Loucy (cell line): ENCODE measurements around the gene CCL1.

ENCODE experiments used
- H2AFZ ChIP-seq: fragments of 200-600 bp; sonication (generic); 2 replicates; pipeline ENCODE4 v1.6.0; 2016; ENCODE audit warnings: antibody characterized with exemption, mild to moderate bottlenecking, low read length, moderate library complexity
- H3F3A ChIP-seq: fragments of 200-600 bp; 2 replicates; pipeline ENCODE4 v1.6.0; 2016; ENCODE audit warnings: antibody characterized with exemption, low read depth, mild to moderate bottlenecking
- H3K27me3 ChIP-seq: fragments of 200-600 bp; sonication (generic); 2 replicates; pipeline ENCODE4 v1.6.1; 2014; ENCODE audit warnings: low read length, mild to moderate bottlenecking; ENCODE audit not compliant: insufficient read depth, poor library complexity, severe bottlenecking
- H3K36me3 ChIP-seq: fragments of 200-600 bp; sonication (generic); 2 replicates; pipeline ENCODE4 v1.6.1; 2016; ENCODE audit warnings: low read length; ENCODE audit not compliant: insufficient read depth
- H3K4me1 ChIP-seq: fragments of 200-600 bp; sonication (generic); 2 replicates; pipeline ENCODE4 v1.5.1; 2014; ENCODE audit warnings: low read length, mild to moderate bottlenecking; ENCODE audit not compliant: insufficient read depth, poor library complexity, severe bottlenecking
- H3K4me2 ChIP-seq: fragments of 200-600 bp; sonication (generic); 2 replicates; pipeline ENCODE4 v1.6.0; 2014; ENCODE audit warnings: antibody characterized with exemption, low read length, low read depth, mild to moderate bottlenecking; ENCODE audit not compliant: poor library complexity, severe bottlenecking
- H3K4me3 ChIP-seq: fragments of 200-600 bp; sonication (generic); 2 replicates; pipeline ENCODE4 v1.5.1; 2014; ENCODE audit warnings: low read length, mild to moderate bottlenecking, mixed read lengths; ENCODE audit not compliant: poor library complexity, severe bottlenecking
- H3K79me2 ChIP-seq: fragments of 200-600 bp; sonication (generic); 2 replicates; pipeline ENCODE4 v1.6.1; 2014; ENCODE audit warnings: low read length; ENCODE audit not compliant: insufficient read depth
- H3K9ac ChIP-seq: fragments of 200-600 bp; sonication (generic); 2 replicates; pipeline ENCODE4 v1.6.0; 2014; ENCODE audit warnings: mild to moderate bottlenecking, low read depth, low read length, moderate library complexity; ENCODE audit not compliant: poor library complexity, severe bottlenecking
- H3K9me2 ChIP-seq: fragments of 200-600 bp; sonication (generic); replicated peaks from 2 replicates; pipeline ENCODE4 v1.6.1; 2016; ENCODE audit warnings: low read depth, low read length, mixed read lengths
- H3K9me3 ChIP-seq: fragments of 200-600 bp; sonication (generic); 2 replicates; pipeline ENCODE4 v1.6.1; 2014; ENCODE audit warnings: mild to moderate bottlenecking, antibody characterized with exemption, low read length, low read depth; ENCODE audit not compliant: insufficient read depth
- H4K20me1 ChIP-seq: fragments of 200-600 bp; sonication (generic); 2 replicates; pipeline ENCODE4 v1.6.0; 2014; ENCODE audit warnings: antibody characterized with exemption, low read length, mild to moderate bottlenecking; ENCODE audit not compliant: insufficient read depth, poor library complexity, severe bottlenecking
- CTCF ChIP-seq: fragments of 200-600 bp; sonication (generic); conservative IDR thresholded peaks from 2 replicates; pipeline ENCODE4 v1.5.1; 2014; ENCODE audit warnings: mild to moderate bottlenecking, antibody characterized with exemption, low read length
- EZH2phosphoT487 ChIP-seq: fragments of 200-600 bp; IDR thresholded peaks from 2 replicates; pipeline ENCODE4 v1.6.1; 2018; ENCODE audit warnings: antibody characterized with exemption, mild to moderate bottlenecking, moderate library complexity, borderline replicate concordance

Gene CCL1

GRCh38 chr17:34389126-34389750 lies 26.2 kb upstream of the CCL1 start:
- peak overlapping the region; percentile 82 for H3K9ac ChIP-seq
- H4K20me1 ChIP-seq = no peaks in the 10 kb centered on the region
- TF ChIP-seq CTCF = peak; percentile 15; the same call in 1 of the 2 replicates
- TF ChIP-seq EZH2phosphoT487 = no peak
- H2AFZ ChIP-seq = no peak overlapping the region
- H3K79me2 ChIP-seq = no peaks in the 10 kb centered on the region
- no peaks in the 10 kb centered on the region for H3K9me2 ChIP-seq
- peak overlapping the region; percentile 71 for H3K4me2 ChIP-seq
- H3K36me3 ChIP-seq = no peaks in the 10 kb centered on the region
- no peaks in the 10 kb centered on the region for H3K9me3 ChIP-seq
- peak overlapping the region; percentile 60 for H3K4me3 ChIP-seq
- no peaks in the 10 kb centered on the region for H3K27me3 ChIP-seq
- H3F3A ChIP-seq = peaks cover 18% of the 10 kb centered on the region
- H3K4me1 ChIP-seq = peaks cover 94% of the 10 kb centered on the region

GRCh38 chr17:34387566-34387965 lies 24.5 kb upstream of the CCL1 start:
- peaks cover 18% of the 10 kb centered on the region for H3F3A ChIP-seq
- no peak overlapping the region for H2AFZ ChIP-seq
- no peaks in the 10 kb centered on the region for H3K27me3 ChIP-seq
- no peaks in the 10 kb centered on the region for H3K9me2 ChIP-seq
- peak overlapping the region; percentile 59 for H3K4me3 ChIP-seq
- peak overlapping the region; percentile 82 for H3K9ac ChIP-seq
- H4K20me1 ChIP-seq = no peaks in the 10 kb centered on the region
- no peaks in the 10 kb centered on the region for H3K79me2 ChIP-seq
- peak overlapping the region; percentile 78 for H3K4me2 ChIP-seq
- H3K4me1 ChIP-seq = peaks cover 97% of the 10 kb centered on the region
- H3K9me3 ChIP-seq = no peaks in the 10 kb centered on the region
- TF ChIP-seq CTCF (no peak), EZH2phosphoT487 (no peak)
- H3K36me3 ChIP-seq = no peaks in the 10 kb centered on the region

DNA sequence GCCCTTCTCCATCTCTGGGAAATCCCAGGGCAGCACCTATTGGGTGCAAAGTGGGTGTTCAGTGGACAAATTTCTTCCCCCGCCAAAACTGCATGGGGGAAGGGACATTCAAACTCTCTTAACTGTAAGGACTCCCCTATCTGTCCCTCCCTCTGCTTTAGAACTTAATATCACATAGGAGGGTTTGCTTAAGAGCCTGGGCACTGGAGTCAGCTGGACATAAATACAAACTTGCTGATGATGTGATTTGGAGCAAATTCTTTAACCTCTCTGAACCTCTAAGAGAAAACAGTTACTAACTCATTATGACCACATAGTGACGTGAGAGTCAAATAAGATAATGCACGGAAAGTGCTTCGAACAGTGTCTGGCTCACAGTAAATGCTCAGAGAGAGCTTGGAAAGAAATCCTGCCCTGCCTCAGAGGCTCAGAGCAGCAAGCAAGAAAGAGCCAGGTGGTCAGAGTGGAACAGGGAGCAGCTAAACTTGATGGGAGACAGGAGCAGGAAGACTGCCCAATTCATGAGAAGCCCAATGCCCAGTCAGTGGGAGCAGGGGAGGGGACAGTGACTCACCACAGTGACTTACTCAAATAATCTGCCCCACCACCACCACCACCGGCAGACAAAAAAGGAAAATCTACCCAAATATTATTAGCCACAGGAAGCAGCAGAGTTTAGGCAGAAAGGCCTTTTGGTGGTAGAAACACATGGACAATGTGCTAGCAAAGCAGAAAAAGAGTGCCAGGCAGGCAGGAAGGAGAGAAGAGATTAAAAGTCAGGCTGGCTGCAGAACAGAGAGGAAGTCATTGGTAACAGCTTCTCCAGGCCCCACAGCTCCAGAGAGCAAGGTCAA lies 23.9 kb upstream of the CCL1 start:
- Histone ChIP-seq H3F3A (peaks cover 18% of the 10 kb centered on the region), H3K79me2 (no peaks in the 10 kb centered on the region), H3K4me3 (peak overlapping the region; percentile 59), H3K9me2 (no peaks in the 10 kb centered on the region), H3K27me3 (no peaks in the 10 kb centered on the region), H3K9ac (peak overlapping the region; percentile 82), H3K4me1 (peaks cover 100% of the 10 kb centered on the region), H3K4me2 (peak overlapping the region; percentile 78), H4K20me1 (no peaks in the 10 kb centered on the region), H3K9me3 (no peaks in the 10 kb centered on the region), H3K36me3 (no peaks in the 10 kb centered on the region), H2AFZ (no peak overlapping the region)
- no peak for TF ChIP-seq EZH2phosphoT487
- no peak for TF ChIP-seq CTCF
